Measurements from ENCODE around the gene MYL4.
"Not testable (repeated sequence)": the region's sequence is repeated elsewhere in the genome, so short reads cannot be mapped to it uniquely, and the experiment has no call there.

MYL4 gene

GRCh38 chr17:47208744-47209488 lies at the start of gene MYL4:
Gene MYL4 (plus strand): TSS chr17:47209348. CDS start chr17:47209423, 75 bp downstream.
- no peak for DNase-seq

DNA sequence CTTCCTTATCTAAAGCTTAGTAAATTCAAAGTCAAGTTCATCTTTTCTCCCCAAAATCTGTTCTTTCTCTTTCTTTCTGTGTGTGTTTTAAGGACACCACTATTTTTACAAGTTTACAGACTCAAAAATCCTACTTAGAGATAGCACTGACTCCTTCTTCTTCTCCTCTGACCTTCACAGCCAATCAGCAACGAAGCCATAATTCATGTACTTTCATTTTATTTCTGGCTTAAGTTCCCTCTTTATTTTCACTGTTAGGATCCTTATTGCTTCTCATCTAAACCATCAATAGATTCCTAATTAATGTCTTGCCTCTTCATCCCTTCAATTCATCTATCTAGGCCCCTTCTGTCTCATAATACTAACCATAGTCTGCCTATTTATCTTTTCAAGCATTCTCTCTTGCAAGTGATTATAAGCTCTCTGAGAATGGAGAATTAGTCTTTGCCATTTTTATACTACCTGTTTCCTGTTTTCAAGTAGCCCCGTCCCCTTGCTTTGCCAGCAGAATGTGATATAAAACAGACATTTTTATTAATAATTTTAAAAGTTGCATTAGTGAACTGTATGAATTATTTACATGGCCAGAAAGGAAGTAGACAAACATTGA lies 47.0 kb upstream of the MYL4 start:
- no peak for DNase-seq

DNA sequence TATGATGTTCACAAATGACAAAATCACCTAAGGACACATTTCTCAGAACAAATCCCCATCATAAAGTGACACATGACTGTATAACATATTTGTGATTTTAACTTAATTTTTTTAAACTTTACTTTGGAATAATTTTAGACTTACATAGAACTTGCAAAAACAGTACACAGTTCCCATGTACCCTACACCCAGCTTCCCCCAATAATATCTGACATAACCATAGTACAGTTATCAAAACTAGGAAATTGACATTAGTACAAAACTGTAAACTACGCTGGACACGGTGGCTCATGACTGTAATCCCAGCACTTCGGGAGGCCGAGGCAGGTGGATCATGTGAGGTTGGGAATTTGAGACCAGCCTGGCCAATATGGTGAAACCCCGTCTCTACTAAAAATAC lies 44.9 kb upstream of the MYL4 start:
- DNase-seq = no peak

GRCh38 chr17:47165137-47165536 lies 44.0 kb upstream of the MYL4 start:
- DNase-seq = no peak

GRCh38 chr17:47166854-47167253 lies 42.3 kb upstream of the MYL4 start:
- DNase-seq = not testable (repeated sequence)

GRCh38 chr17:47168896-47169295 lies 40.3 kb upstream of the MYL4 start:
- not testable (repeated sequence) for DNase-seq

DNA sequence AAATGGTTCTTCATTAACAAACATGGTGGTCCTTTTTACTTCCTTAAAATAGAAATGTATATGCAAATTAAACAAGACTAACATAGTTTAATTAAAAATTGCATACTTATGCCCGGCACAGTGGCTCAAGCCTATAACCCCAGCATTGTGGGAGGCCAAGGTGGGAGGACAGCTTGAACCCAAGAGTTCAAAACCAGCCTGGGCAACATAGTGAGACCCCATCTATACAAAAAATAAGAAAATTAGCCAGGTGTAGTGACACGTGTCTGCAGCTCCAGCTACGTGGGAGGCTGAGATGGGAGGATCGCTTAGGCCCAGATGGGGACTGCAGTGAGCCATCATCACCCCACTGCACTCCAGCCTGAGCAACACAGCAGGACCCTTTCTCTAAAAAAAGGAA lies 38.4 kb upstream of the MYL4 start:
- no peak for DNase-seq

- DNase-seq = no peak
Measured at GRCh38 chr17:47172696-47173565, 36.2 kb upstream of the MYL4 start.

DNA sequence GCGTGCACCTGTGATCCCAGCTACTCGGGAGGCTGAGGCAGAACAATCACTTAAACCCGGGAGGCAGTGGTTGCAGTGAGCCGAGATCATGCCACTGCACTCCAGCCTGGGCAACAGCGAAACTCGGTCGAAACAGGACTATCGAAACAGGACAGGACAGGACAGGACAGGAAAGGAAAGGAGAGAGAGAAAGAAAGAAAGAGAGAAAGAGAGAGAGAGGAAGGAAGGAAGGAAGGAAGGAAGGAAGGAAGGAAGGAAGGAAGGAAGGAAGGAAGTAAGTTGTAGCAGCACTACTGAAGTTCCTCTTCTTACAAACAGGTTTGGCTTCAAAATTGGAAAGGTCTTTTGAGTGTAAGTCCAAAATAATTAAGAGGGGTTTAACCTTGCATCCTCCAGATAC lies 34.3 kb upstream of the MYL4 start:
- DNase-seq = not testable (repeated sequence)

- DNase-seq = no peak
Measured at GRCh38 chr17:47176389-47176826, 32.7 kb upstream of the MYL4 start.

DNA sequence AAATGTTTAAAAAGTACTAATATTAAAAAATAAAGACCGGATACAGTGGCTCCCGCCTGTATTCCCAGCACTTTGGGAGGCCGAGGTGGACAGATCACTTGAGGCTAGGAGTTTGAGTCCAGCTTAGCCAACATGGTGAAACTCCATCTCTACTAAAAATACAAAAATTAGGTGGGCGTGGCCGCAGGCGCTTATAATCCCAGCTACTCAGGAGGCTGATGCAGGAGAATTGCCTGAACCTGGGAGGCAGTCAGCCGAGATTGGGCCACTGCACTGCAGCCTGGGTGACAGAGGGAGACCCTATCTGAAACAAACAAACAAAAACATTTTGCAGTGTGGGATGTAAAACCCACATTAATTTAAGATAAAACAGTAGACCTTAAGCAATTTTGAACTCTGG lies 31.9 kb upstream of the MYL4 start:
- DNase-seq = no peak

- DNase-seq = no peak
Measured at GRCh38 chr17:47179141-47179540, 30.0 kb upstream of the MYL4 start.

DNA sequence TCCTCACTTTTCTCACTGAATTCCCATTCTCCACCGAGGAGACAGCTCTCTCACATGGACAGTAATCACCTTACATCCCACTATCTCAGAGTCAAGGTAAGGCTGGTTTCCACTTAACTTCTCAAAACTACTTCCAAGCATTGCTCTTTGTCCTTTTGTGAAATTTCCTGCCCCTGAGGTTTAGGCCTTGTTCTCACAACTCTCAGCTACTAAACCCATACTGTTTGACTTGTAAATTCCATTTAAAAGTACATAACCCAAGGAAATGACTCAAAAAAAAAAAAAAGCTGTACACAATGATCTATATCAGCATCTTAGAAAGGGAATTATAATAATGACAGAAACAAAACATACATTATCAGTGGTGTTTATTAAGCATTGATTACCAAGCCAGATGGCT lies 28.8 kb upstream of the MYL4 start:
- DNase-seq = no peak

GRCh38 chr17:47180988-47181387 lies 28.2 kb upstream of the MYL4 start:
- DNase-seq = not testable (repeated sequence)

DNA sequence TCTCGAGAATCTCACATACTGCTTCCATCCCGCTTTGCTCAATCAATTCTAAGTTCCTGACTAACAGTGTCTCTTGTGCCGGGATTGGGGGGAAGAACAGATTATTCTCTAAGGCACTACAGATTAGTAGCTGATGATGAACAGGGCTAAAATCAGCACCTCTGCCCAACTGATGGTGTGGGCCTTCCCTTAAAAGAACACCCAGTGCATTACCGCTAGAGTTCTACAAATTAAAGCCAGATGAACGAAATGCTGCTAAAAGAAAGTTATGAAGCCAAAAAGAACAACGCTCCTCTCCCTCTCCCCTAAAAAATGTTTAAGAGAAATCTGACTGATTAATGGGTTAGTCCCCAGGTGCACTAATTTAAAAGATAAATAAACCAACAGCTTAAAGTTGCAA lies 24.5 kb upstream of the MYL4 start:
- no peak for DNase-seq

DNA sequence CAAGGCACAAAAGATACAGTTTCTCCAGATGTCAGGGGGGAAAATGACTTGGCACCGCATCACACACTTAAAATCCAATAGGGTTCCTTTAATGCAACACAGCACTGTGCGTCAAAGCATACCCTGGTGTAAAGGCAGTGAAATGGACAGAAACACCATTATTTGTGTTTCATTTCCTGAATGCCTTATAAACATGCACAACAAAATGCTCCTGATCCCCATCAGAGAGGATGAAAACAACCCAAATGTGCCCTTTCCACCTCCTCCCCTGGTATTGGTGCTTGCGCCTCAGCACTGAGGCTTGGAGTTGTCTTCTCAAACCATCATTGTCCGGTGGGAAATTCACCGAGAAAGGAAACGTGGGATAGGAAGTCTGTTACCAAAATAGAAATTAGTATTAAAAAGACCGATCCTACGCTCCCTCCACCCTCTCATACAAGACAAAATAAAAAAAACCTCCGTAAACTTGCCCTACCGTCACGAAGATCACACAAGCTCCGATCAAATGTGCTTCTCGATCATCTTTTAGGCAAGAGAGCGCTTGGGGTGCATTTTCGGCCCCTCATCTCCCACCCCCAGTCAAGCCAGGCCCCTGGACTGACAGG lies 20.8 kb upstream of the MYL4 start:
- no peak for DNase-seq

DNA sequence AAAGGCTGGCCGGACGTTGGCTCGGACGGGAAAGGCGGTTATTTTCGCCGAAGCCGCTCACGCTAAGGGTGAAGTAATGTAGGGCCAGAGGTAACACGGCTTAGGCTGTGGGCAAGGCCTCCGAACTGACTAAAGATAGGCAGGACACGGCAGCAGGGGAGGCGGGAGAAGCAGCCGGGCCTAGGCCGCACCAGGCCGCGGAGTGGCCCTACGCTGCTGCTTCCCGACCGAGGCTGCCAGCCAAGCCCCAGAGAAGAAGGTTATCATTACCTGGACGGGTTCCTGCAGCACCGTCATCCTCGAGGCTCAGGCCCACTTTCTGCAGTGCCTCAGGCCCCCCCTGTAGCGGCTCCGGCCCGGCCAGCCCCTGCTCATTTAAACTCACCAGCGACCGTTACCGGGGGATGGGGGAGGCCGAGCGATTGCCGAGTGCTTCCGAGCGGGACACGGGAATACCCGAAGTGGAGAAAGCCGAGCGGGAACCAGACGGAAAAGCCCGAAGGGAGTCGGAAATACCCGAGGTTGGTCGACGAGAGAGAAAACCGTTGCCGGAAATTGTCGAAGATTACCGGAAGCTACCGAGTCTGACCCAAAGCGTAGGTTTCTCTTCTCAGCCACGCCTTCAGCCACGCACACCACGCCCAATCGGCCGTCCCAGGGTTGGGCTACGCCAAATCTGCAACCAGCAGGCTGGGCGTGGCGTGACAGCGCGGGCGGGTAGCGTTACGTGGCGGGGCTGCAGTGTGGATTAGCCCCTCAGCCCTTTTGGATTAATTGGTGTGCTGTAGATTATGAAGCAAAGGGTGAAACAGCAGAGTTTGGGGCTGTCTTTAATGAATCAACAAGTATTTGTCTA lies 20.0 kb upstream of the MYL4 start, which contains the start of gene CDC27:
CDC27 (minus strand) TSS at position 420 of the 856 bp plus-strand sequence; CDS start at position 297, 123 bp downstream.
- peak; percentile 96 for DNase-seq

DNA sequence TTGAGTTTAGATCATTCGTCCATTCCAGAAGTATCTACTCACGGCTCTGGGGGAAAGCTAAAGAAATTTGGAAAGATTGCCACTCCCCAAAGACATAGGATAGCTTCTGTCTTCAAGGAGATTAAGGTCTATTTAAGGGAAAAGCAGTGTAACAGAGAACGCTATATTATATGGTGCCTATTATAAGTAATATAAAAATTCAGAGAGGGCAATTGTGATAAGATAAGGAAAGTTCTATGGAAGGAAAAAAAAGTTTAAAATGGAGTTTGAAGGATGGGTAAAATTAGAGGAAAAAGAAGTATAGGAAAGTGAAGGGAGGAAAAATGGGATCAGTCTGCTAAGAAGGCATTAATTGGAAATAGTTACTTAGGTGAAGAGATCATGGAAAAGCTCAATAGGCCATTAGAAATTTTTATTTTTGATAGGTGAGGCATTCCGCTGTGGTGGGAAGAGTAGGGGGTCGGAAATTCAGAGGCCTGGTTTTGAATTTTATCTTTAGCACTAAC lies 19.4 kb upstream of the MYL4 start:
- no peak for DNase-seq

GRCh38 chr17:47190243-47190642 lies 18.9 kb upstream of the MYL4 start:
- no peak for DNase-seq

GRCh38 chr17:47190770-47191169 lies 18.4 kb upstream of the MYL4 start:
- no peak for DNase-seq

GRCh38 chr17:47192554-47192953 lies 16.6 kb upstream of the MYL4 start:
- DNase-seq = peak; percentile 27

Measured in NCI-H1105 treated with DMSO at 0.1 percent for 48 hours (cell line).